HCT116 (cell line): ENCODE measurements around the gene PREX1. TPM values are rescaled to one million over a fixed set of nuclear protein-coding genes. Genes with fewer than 3 reads are reported as not detected.

Source experiments
- ATAC-seq: fragments of 200-7000 bp; cut with Tn5 transposase; 2 replicates; pipeline ENCODE4 v1.9.1; 2020; ENCODE audit warnings: mild to moderate bottlenecking, moderate library complexity
- BruUV-seq: library from RNA; stranded (reverse); fragments of 400-500 nt; replicated peaks from 2 replicates; lab custom pipeline; 2021; lab: Mats Ljungman, UMichigan
- CTCF ChIA-PET: fragments of 300-600 bp; sonication (Branson Sonifier 250); formaldehyde crosslinking; loops from one replicate; lab custom pipeline; 2021; ENCODE audit warnings: antibody characterized with exemption; lab: Charles Lee
- POLR2A ChIA-PET: fragments of 300-600, 350-600 bp; sonication (Branson Sonifier 250); formaldehyde crosslinking; loops from one replicate; lab custom pipeline; 2021; ENCODE audit warnings: antibody characterized with exemption; lab: Charles Lee
- RAD21 ChIA-PET, 2 experiments: fragments of 300-600 bp; sonication (Branson Sonifier 250); formaldehyde crosslinking; loops; one replicate each; lab custom pipeline; 2023; ENCODE audit warnings: low total read pairs in 2 of 2; ENCODE audit not compliant: uncharacterized antibody in 2 of 2, unreplicated experiment in 2 of 2, low non-redundant PET in 1 of 2; lab: Charles Lee
- DNase-seq: peaks from one replicate; pipeline ENCODE4 v3.0.0-alpha.2; 2010; ENCODE audit warnings: low read depth, low spot score
- H2AFZ ChIP-seq: fragments of 200-600 bp; shearing (Covaris generic), sonication (generic); 2 replicates; pipeline ENCODE4 v1.6.1; 2017; ENCODE audit warnings: low read depth, mixed run types, mixed read lengths, antibody characterized with exemption, low read length; ENCODE audit not compliant: poor library complexity, severe bottlenecking
- H3K27ac ChIP-seq: 2 replicates; pipeline ENCODE4 v1.5.1; 2012; ENCODE audit warnings: low read depth, low read length
- H3K27me3 ChIP-seq: fragments of 200-600 bp; sonication (generic); 2 replicates; pipeline ENCODE4 v1.6.1; 2016; ENCODE audit warnings: mixed run types, low read length, mixed read lengths; ENCODE audit not compliant: insufficient read depth
- H3K36me3 ChIP-seq, 2 experiments: fragments of 200-500 bp in 1 of 2; fragments of 200-600 bp in 1 of 2; sonication (Bioruptor generic) in 1 of 2; sonication (generic) in 1 of 2; 2 replicates each; pipeline versions ENCODE4 v1.5.1 to v1.6.1; 2014 to 2016; ENCODE audit warnings: low read length in 2 of 2, inconsistent platforms in 1 of 2, mixed read lengths in 1 of 2, mixed run types in 1 of 2; ENCODE audit not compliant: insufficient read depth in 2 of 2, control insufficient read depth in 1 of 2
- H3K4me1 ChIP-seq, 2 experiments: fragments of 200-600 bp in 1 of 2; sonication (generic) in 1 of 2; 2 replicates each; pipeline versions ENCODE4 v1.5.1 to v1.6.1; 2012 to 2017; ENCODE audit warnings: low read length in 2 of 2, inconsistent platforms in 1 of 2, mild to moderate bottlenecking in 1 of 2, mixed read lengths in 1 of 2, mixed run types in 1 of 2, moderate library complexity in 1 of 2; ENCODE audit not compliant: insufficient read depth in 2 of 2, control insufficient read depth in 1 of 2
- H3K4me2 ChIP-seq: fragments of 200-600 bp; sonication (generic); 2 replicates; pipeline ENCODE4 v1.6.1; 2017; ENCODE audit warnings: mixed run types, low read length, mixed read lengths
- H3K4me3 ChIP-seq, 2 experiments: fragments of 200-600 bp in 1 of 2; sonication (generic) in 1 of 2; replicated peaks in 1 of 2; 2 replicates each; pipeline ENCODE4 v1.5.1; 2011 to 2016; ENCODE audit warnings: low read length in 2 of 2, control low read depth in 1 of 2, low read depth in 1 of 2, mild to moderate bottlenecking in 1 of 2, mixed read lengths in 1 of 2, mixed run types in 1 of 2
- H3K79me2 ChIP-seq: fragments of 200-600 bp; sonication (generic); 2 replicates; pipeline ENCODE4 v1.6.1; 2017; ENCODE audit warnings: mild to moderate bottlenecking, mixed run types, low read length, moderate library complexity, mixed read lengths; ENCODE audit not compliant: insufficient read depth
- H3K9ac ChIP-seq: fragments of 200-600 bp; sonication (generic); 2 replicates; pipeline ENCODE4 v1.6.1; 2016; ENCODE audit warnings: low read length, mixed read lengths
- H3K9me2 ChIP-seq: fragments of 200-600 bp; sonication (generic), shearing (Covaris generic); 2 replicates; pipeline ENCODE4 v1.6.1; 2017; ENCODE audit warnings: mixed run types, mild to moderate bottlenecking, moderate library complexity; ENCODE audit not compliant: insufficient read depth
- H3K9me3 ChIP-seq, 2 experiments: fragments of 200-500 bp in 1 of 2; fragments of 200-600 bp in 1 of 2; sonication (Bioruptor generic) in 1 of 2; sonication (generic) in 1 of 2; 2 replicates each; pipeline ENCODE4 v1.6.1; 2014 to 2017; ENCODE audit warnings: low read length in 2 of 2, mixed read lengths in 2 of 2, inconsistent platforms in 1 of 2, low read depth in 1 of 2, mild to moderate bottlenecking in 1 of 2, mixed run types in 1 of 2, moderate library complexity in 1 of 2; ENCODE audit not compliant: control insufficient read depth in 1 of 2, insufficient read depth in 1 of 2
- H4K20me1 ChIP-seq: fragments of 200-600 bp; sonication (generic), shearing (Covaris generic); 2 replicates; pipeline ENCODE4 v1.6.1; 2017; ENCODE audit warnings: mixed run types, mild to moderate bottlenecking, moderate library complexity; ENCODE audit not compliant: insufficient read depth
- CTCF ChIP-seq, 3 experiments: fragments of 200-600 bp in 1 of 3; sonication (generic) in 1 of 3; IDR thresholded peaks in 2 of 3; conservative IDR thresholded peaks in 1 of 3; 2 replicates each; pipeline ENCODE4 v1.5.1; 2012 to 2017; ENCODE audit warnings: low read depth in 2 of 3, low read length in 2 of 3, antibody characterized with exemption in 1 of 3, borderline replicate concordance in 1 of 3, control low read depth in 1 of 3, mild to moderate bottlenecking in 1 of 3, mixed read lengths in 1 of 3, mixed run types in 1 of 3, moderate library complexity in 1 of 3; ENCODE audit not compliant: insufficient read depth in 1 of 3
- JUND ChIP-seq: IDR thresholded peaks from 2 replicates; pipeline ENCODE4 v1.6.1; 2012
- POLR2A ChIP-seq: IDR thresholded peaks from 2 replicates; pipeline ENCODE4 v1.7.0; 2011; ENCODE audit warnings: borderline replicate concordance; ENCODE audit not compliant: insufficient read depth, insufficient read length; ENCODE audit errors: extremely low read depth
- SIN3A ChIP-seq: IDR thresholded peaks from 2 replicates; pipeline ENCODE4 v1.6.1; 2012; ENCODE audit warnings: low read depth
- TCF7L2 ChIP-seq: IDR thresholded peaks from 2 replicates; pipeline ENCODE4 v1.7.0; 2011; ENCODE audit warnings: borderline replicate concordance, inconsistent platforms; ENCODE audit not compliant: insufficient read depth, insufficient read length; ENCODE audit errors: extremely low read depth
- ZNF274 ChIP-seq: fragments of 200-500 bp; sonication (Bioruptor generic); IDR thresholded peaks from 2 replicates; pipeline ENCODE4 v1.6.1; 2014; ENCODE audit warnings: mild to moderate bottlenecking, low read depth, low read length, inconsistent platforms
- intact Hi-C: fragments of 100-400 bp; cut with micrococcal nuclease; formaldehyde crosslinking; loops from 2 replicates; pipeline ENCODE4 v1.10.0; 2022
- total RNA-seq: library from RNA; stranded (reverse); gene quantifications from one replicate; pipeline ENCODE4 v1.2.1, GENCODE V29; 2021; ENCODE audit not compliant: unreplicated experiment
- TF ChIP-seq, protein P1 (sequence below): IDR thresholded peaks from 2 replicates; pipeline ENCODE4 v1.6.1; 2011; ENCODE audit warnings: mild to moderate bottlenecking, low read length, moderate library complexity; ENCODE audit not compliant: insufficient replicate concordance; ENCODE audit errors: extremely low read depth
- TF ChIP-seq, protein P2 (sequence below): IDR thresholded peaks from 2 replicates; pipeline ENCODE4 v1.6.1; 2012; ENCODE audit warnings: low read depth

Gene PREX1
- total RNA-seq, 1 experiment from 2014 or later: 6.1 TPM

DNA sequence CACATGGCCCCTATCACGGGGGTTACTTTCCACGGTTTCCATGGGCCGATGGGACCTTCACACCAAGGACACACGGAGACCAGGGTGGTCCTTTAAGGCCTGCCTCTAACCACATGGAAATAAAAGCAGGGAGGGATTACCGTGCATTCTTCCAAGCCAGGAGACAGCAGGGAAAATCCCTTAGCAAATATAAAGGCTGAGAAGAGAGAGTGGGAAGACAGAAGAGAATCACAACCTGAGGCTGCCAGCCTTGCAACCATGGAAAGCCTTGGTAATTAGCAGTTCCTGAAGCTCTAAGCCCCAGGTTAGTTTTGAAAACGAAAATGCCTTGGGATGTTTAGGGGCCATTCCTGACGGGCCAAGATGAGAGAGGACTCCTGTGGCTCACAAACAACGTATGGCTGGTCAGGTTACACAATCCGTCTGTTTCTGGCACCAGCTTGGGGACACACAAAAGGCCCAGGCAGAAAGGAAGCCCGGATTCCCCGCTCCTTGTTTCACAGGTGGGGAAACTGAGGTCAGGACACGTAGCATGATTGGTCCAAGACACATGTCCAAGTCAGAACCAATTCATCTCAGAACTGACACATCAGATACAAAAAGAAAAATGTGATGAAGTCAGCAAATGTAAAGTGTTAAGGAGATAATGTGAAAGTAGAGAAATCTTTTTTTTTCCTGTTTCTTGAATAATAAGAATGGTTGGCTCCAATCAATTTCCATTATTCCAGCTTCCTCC, 2.8 kb downstream of the PREX1 start (continued):
- TF ChIP-seq, protein P1, sequence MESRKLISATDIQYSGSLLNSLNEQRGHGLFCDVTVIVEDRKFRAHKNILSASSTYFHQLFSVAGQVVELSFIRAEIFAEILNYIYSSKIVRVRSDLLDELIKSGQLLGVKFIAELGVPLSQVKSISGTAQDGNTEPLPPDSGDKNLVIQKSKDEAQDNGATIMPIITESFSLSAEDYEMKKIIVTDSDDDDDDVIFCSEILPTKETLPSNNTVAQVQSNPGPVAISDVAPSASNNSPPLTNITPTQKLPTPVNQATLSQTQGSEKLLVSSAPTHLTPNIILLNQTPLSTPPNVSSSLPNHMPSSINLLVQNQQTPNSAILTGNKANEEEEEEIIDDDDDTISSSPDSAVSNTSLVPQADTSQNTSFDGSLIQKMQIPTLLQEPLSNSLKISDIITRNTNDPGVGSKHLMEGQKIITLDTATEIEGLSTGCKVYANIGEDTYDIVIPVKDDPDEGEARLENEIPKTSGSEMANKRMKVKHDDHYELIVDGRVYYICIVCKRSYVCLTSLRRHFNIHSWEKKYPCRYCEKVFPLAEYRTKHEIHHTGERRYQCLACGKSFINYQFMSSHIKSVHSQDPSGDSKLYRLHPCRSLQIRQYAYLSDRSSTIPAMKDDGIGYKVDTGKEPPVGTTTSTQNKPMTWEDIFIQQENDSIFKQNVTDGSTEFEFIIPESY: no peak
- TF ChIP-seq SIN3A: no peak

DNA sequence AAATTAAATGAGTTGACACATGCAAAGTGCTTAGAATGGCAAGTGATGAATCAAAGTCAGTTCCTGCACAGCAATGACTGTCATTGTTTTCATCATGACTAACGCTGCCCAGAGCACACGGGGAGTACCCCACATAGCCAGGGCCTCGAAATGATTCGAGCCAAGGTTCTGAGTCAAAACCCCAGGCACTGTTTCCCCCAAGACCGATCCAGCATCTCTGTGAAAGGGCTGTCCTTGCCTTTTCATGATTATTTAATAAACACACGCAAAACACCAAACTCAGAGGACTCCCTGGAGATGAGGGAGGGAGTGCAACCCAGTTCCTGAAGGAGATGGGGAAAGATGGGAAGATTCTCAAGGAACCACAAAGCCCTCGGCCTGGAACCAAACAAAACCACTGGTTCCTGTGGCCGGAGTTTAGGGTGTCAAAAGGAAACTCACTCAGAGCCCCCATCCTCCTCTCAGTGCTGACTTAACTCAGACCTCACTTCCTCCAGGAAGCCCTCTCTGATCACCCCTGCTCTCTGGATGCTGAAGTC, 3.8 kb downstream of the PREX1 start:
- CTCF ChIA-PET: no interaction called here
- DNase-seq (no peak), ATAC-seq (no peak)
- H3K27ac ChIP-seq: no peak overlapping the region
- no peaks in the 10 kb centered on the region for H3K9me2 ChIP-seq
- intact Hi-C loops: no loop called here
- no peaks in the 10 kb centered on the region for H3K36me3 ChIP-seq
- H3K79me2 ChIP-seq: no peaks in the 10 kb centered on the region
- H3K9ac ChIP-seq: no peak overlapping the region
- H3K9me3 ChIP-seq: no peaks in the 10 kb centered on the region
- no peaks in the 10 kb centered on the region for H3K27me3 ChIP-seq
- no peak overlapping the region for H3K4me3 ChIP-seq
- BruUV-seq: no TSS peak
- no peaks in the 10 kb centered on the region for H4K20me1 ChIP-seq
- TF ChIP-seq CTCF (IDR thresholded peaks at IDR 0.05 in 2 of 3, conservative IDR thresholded peaks at IDR 0.05 in 1 of 3; ENCODE audit: borderline replicate concordance in 1 of 3, insufficient read depth in 1 of 3, low read depth in 2 of 3, low read length in 2 of 3) (no peak), POLR2A (no peak), JUND (no peak), TCF7L2 (no peak), ZNF274 (no peak)
- TF ChIP-seq, protein P2, sequence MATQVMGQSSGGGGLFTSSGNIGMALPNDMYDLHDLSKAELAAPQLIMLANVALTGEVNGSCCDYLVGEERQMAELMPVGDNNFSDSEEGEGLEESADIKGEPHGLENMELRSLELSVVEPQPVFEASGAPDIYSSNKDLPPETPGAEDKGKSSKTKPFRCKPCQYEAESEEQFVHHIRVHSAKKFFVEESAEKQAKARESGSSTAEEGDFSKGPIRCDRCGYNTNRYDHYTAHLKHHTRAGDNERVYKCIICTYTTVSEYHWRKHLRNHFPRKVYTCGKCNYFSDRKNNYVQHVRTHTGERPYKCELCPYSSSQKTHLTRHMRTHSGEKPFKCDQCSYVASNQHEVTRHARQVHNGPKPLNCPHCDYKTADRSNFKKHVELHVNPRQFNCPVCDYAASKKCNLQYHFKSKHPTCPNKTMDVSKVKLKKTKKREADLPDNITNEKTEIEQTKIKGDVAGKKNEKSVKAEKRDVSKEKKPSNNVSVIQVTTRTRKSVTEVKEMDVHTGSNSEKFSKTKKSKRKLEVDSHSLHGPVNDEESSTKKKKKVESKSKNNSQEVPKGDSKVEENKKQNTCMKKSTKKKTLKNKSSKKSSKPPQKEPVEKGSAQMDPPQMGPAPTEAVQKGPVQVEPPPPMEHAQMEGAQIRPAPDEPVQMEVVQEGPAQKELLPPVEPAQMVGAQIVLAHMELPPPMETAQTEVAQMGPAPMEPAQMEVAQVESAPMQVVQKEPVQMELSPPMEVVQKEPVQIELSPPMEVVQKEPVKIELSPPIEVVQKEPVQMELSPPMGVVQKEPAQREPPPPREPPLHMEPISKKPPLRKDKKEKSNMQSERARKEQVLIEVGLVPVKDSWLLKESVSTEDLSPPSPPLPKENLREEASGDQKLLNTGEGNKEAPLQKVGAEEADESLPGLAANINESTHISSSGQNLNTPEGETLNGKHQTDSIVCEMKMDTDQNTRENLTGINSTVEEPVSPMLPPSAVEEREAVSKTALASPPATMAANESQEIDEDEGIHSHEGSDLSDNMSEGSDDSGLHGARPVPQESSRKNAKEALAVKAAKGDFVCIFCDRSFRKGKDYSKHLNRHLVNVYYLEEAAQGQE: no peak
- TF ChIP-seq, all 23 proteins: peak for 0
- ChIA-PET POLR2A (no interaction called here), RAD21 (no interaction called here)
- Histone ChIP-seq H3K4me2 (no peak overlapping the region), H2AFZ (no peak overlapping the region), H3K4me1 (peaks cover 0 to 8% of the 10 kb centered on the region in 2 experiments; a peak in 2 of 4 replicates)
